LNCaP clone FGC (cell line): Measurements from ENCODE around the gene TNS3.
A peak's percentile ranks its signal among the peaks of the same experiment; 100 is the strongest.

Source experiments
- DNase-seq: peaks from one replicate; pipeline ENCODE4 v3.0.0-alpha.2; 2011; ENCODE audit warnings: low read depth
- H3K4me3 ChIP-seq: 2 replicates; pipeline ENCODE4 v1.5.1; 2011; ENCODE audit warnings: mild to moderate bottlenecking, low read depth, low read length, control low read depth
- CTCF ChIP-seq: IDR thresholded peaks from 2 replicates; pipeline ENCODE4 v1.5.1; 2012; ENCODE audit warnings: mild to moderate bottlenecking; ENCODE audit not compliant: control insufficient read depth, insufficient read depth; ENCODE audit errors: extremely low read depth

Gene TNS3

GRCh38 chr7:47328392-47329319, 253.3 kb downstream of the TNS3 start:
- no peak for TF ChIP-seq CTCF
- H3K4me3 ChIP-seq = no peak overlapping the region

GRCh38 chr7:47327698-47328391, 254.1 kb downstream of the TNS3 start:
- peak; percentile 4 for DNase-seq
- no peak overlapping the region for H3K4me3 ChIP-seq
- TF ChIP-seq CTCF = no peak

More at GRCh38 chr7:47328392-47329319, 253.3 kb downstream of the TNS3 start:
- DNase-seq = no peak

GRCh38 chr7:47327346-47327697, 254.6 kb downstream of the TNS3 start:
- H3K4me3 ChIP-seq = no peak overlapping the region
- no peak for TF ChIP-seq CTCF
- DNase-seq = no peak

GRCh38 chr7:47326808-47327207, 255.1 kb downstream of the TNS3 start:
- no peak for TF ChIP-seq CTCF
- DNase-seq = no peak
- H3K4me3 ChIP-seq = no peak overlapping the region

- H3K4me3 ChIP-seq = no peak overlapping the region
- TF ChIP-seq CTCF = no peak
- no peak for DNase-seq
Measured at GRCh38 chr7:47326220-47326619, 255.7 kb downstream of the TNS3 start.

- no peak overlapping the region for H3K4me3 ChIP-seq
- no peak for DNase-seq
- TF ChIP-seq CTCF = no peak
Measured at GRCh38 chr7:47325337-47325736, 256.6 kb downstream of the TNS3 start.
